Measurements from ENCODE around the gene KRTAP21-3. TPM values are rescaled to one million over a fixed set of nuclear protein-coding genes. Genes with fewer than 3 reads are reported as not detected.

Gene KRTAP21-3
- total and polyA plus RNA-seq, 3 donors from 2014 or later: not detected

DNA sequence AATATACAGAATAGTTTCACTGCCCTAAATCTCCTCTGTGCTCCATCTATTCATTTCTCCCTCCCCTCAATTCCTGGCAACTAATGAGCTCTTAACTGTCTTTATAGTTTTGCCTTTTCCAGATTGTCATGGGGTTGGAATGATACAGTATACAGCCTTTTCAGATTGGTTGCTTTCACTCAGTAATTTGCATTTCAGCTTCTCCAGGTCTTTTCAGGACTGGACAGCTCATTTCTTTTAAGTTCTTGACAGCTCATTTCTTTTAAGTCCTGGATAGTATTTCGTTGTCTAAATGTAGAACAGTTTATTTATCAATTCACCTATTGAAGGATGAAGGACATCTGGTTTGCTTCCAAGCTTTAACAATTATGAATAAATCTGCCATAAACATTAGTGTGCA is 22.6 kb downstream of the KRTAP21-3 start:
- DNase-seq: no peak
- H3K4me3 ChIP-seq: no peak overlapping the region
- WGBS, 2 donors: 31 to 67% methylated on average over 1 of the region's 1 CpG
- no peaks in the 10 kb centered on the region for H3K36me3 ChIP-seq (ENCODE audit: low read depth, missing control alignments)
- no peaks in the 10 kb centered on the region for H3K27me3 ChIP-seq
- intact Hi-C loops (cut with DNase I; ENCODE audit: low total_unique reads): no loop called here
- no peaks in the 10 kb centered on the region for H3K9me3 ChIP-seq
- TF ChIP-seq POLR2A (IDR thresholded peaks at IDR 0.05): no peak
- no peak overlapping the region for H3K27ac ChIP-seq
- H3K4me1 ChIP-seq: no peaks in the 10 kb centered on the region

DNA sequence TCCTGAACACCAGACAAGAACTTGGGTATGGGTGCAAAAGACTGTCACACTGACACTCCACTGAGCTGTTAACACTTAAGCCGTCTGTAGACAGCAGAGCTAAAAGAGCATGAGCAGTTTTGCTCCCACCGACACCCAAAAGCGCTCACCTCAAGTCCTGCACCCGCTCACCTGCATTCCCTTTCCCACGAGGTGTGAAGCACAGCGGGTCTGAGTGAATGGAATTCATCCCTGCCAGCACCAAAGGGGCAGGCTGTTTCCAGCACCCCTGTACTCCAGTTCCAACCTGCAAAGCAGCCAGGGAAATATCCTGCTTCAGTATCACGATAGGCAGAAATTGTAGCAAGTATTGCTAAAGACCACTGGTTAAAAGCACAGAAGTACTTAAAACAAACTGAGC is 28.8 kb downstream of the KRTAP21-3 start:
- no peak for DNase-seq
- no peaks in the 10 kb centered on the region for H3K27me3 ChIP-seq
- H3K36me3 ChIP-seq (ENCODE audit: low read depth, missing control alignments): no peaks in the 10 kb centered on the region
- intact Hi-C loops (cut with DNase I; ENCODE audit: low total_unique reads): no loop called here
- H3K9me3 ChIP-seq: no peaks in the 10 kb centered on the region
- no peak overlapping the region for H3K27ac ChIP-seq
- WGBS, 2 donors: 71 to 73% methylated on average over 7 of the region's 7 CpGs
- TF ChIP-seq, protein P1, sequence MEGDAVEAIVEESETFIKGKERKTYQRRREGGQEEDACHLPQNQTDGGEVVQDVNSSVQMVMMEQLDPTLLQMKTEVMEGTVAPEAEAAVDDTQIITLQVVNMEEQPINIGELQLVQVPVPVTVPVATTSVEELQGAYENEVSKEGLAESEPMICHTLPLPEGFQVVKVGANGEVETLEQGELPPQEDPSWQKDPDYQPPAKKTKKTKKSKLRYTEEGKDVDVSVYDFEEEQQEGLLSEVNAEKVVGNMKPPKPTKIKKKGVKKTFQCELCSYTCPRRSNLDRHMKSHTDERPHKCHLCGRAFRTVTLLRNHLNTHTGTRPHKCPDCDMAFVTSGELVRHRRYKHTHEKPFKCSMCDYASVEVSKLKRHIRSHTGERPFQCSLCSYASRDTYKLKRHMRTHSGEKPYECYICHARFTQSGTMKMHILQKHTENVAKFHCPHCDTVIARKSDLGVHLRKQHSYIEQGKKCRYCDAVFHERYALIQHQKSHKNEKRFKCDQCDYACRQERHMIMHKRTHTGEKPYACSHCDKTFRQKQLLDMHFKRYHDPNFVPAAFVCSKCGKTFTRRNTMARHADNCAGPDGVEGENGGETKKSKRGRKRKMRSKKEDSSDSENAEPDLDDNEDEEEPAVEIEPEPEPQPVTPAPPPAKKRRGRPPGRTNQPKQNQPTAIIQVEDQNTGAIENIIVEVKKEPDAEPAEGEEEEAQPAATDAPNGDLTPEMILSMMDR (IDR thresholded peaks at IDR 0.05): no peak
- no peak for TF ChIP-seq POLR2A (IDR thresholded peaks at IDR 0.05)
- H3K4me1 ChIP-seq: no peaks in the 10 kb centered on the region
- no peak overlapping the region for H3K4me3 ChIP-seq

DNA sequence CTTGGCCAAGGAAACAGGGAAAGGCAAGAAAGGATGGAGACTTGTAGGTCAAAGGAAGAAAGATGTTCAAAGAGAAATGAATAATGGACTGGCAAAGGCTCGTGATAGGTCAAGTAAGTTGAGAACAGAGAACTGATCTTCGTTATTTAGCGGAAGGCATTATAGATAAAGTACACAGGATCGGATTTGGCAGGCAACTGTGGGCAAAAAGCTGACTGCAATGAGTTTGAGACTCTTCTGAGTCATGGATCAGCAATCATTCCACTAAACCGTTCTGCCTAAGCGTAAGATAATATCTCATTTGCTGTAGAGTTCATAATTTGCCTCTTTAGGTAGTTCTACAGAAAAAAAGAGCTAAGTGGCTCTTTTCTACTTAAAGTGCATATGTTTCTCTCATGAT is 34.1 kb downstream of the KRTAP21-3 start:
- TF ChIP-seq POLR2A (IDR thresholded peaks at IDR 0.05): no peak
- H3K9me3 ChIP-seq: no peaks in the 10 kb centered on the region
- no peaks in the 10 kb centered on the region for H3K36me3 ChIP-seq (ENCODE audit: low read depth, missing control alignments)
- 67 to 83% methylated on average over 6 of the region's 6 CpGs for WGBS, 2 donors
- no peak overlapping the region for H3K27ac ChIP-seq
- H3K4me3 ChIP-seq: no peak overlapping the region
- no peaks in the 10 kb centered on the region for H3K27me3 ChIP-seq
- no peak for DNase-seq
- intact Hi-C loops (cut with DNase I; ENCODE audit: low total_unique reads): no loop called here
- H3K4me1 ChIP-seq: no peaks in the 10 kb centered on the region

DNA sequence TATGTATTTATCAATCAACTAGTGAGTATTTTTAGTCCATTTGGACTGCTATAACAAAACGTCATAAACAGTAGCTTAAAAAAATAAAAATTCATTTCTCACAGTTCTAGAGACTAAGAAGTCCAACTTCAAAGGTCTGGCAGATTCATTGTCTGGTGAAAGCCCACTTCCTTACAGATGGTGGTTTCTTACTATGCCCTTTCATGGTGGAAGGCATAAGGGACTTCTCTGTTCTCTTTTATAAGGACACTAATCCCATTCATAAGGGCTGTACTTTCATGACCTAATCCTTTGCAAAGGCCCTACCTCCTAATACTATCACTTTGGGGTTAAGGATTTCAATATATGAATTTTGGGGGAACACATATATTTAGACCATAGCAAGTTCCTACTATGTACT is 38.0 kb downstream of the KRTAP21-3 start:
- DNase-seq: no peak
- Histone ChIP-seq H3K4me1 (no peaks in the 10 kb centered on the region), H3K27me3 (no peaks in the 10 kb centered on the region), H3K4me3 (no peak overlapping the region), H3K9me3 (no peaks in the 10 kb centered on the region), H3K27ac (no peak overlapping the region), H3K36me3 (ENCODE audit: low read depth, missing control alignments) (no peaks in the 10 kb centered on the region)
- TF ChIP-seq, protein P1 (IDR thresholded peaks at IDR 0.05): no peak
- TF ChIP-seq POLR2A (IDR thresholded peaks at IDR 0.05): no peak
- WGBS, 2 donors: 60 to 65% methylated on average over 1 of the region's 1 CpG
- intact Hi-C loops (cut with DNase I; ENCODE audit: low total_unique reads): no loop called here

DNA sequence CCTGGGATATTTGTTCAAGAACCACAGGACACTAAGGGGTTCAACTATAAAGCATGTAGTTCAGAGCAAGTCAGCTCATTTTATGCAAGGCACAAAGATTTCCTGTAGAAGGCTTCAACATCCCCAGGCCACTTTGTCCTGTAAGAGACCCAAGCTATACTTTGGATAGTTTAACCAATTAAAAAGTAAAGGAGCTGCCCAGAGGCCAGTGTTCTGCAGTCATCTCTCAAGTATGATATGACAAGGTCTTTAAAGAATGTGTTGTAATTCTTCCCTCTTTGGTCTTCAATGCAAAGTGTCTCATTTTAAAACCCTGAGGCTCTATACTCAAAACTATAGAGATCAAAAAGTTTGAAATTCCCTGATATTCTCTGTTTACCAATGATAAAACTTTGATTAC is 41.8 kb downstream of the KRTAP21-3 start:
- H3K27me3 ChIP-seq: no peaks in the 10 kb centered on the region
- no peaks in the 10 kb centered on the region for H3K9me3 ChIP-seq
- TF ChIP-seq POLR2A (IDR thresholded peaks at IDR 0.05): no peak
- TF ChIP-seq, protein P1 (IDR thresholded peaks at IDR 0.05): no peak
- H3K4me3 ChIP-seq: no peak overlapping the region
- H3K27ac ChIP-seq: no peak overlapping the region
- DNase-seq: no peak
- H3K4me1 ChIP-seq: no peaks in the 10 kb centered on the region
- intact Hi-C loops (cut with DNase I; ENCODE audit: low total_unique reads): no loop called here
- H3K36me3 ChIP-seq (ENCODE audit: low read depth, missing control alignments): no peaks in the 10 kb centered on the region

DNA sequence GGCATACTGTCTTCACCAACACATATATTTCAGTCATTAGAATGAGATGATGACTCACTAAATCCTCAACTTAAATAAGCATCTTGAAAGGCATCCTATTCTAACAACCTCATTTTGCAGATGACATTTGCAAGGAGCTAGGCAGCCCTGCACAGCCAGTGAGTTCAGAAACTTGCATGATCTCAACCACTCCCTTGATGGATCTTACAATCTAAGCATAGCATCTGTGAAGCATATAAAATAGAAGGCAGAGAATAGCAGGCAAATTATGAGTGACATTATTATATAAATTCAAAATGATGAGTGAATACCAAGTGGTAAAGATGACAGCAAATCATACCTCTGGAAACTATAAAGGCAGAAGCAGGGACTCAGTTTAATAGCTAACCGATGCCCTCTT is 44.3 kb downstream of the KRTAP21-3 start:
- Histone ChIP-seq H3K9me3 (no peaks in the 10 kb centered on the region), H3K27me3 (no peaks in the 10 kb centered on the region), H3K4me3 (no peak overlapping the region), H3K4me1 (no peaks in the 10 kb centered on the region), H3K36me3 (ENCODE audit: low read depth, missing control alignments) (no peaks in the 10 kb centered on the region), H3K27ac (no peak overlapping the region)
- WGBS, 2 donors: 85 to 100% methylated on average over 1 of the region's 1 CpG
- DNase-seq: no peak
- TF ChIP-seq, protein P1 (IDR thresholded peaks at IDR 0.05): no peak
- no peak for TF ChIP-seq POLR2A (IDR thresholded peaks at IDR 0.05)
- intact Hi-C loops (cut with DNase I; ENCODE audit: low total_unique reads): no loop called here

Measured in testis (tissue), 3 donors.